Activated CD8-positive, alpha-beta memory T cell treated with anti-CD3 and anti-CD28 coated beads for 1 hour (primary cell): Measurements from ENCODE around the gene RBM19.
"Not testable (repeated sequence)": the region's sequence is repeated elsewhere in the genome, so short reads cannot be mapped to it uniquely, and the experiment has no call there.

Experiments
- DNase-seq, 2 donors: peaks; one replicate each; pipeline ENCODE4 v3.0.0-alpha.2; 2020; ENCODE audit warnings: low read depth in 1 of 2; ENCODE audit errors: extremely low read depth in 1 of 2

The RBM19 gene

GRCh38 chr12:113906411-113907200 lies 59.5 kb downstream of the RBM19 start:
- DNase-seq, result no peak

GRCh38 chr12:113905829-113906228 lies 60.3 kb downstream of the RBM19 start:
- DNase-seq, result no peak

- DNase-seq, result no peak
Measured at GRCh38 chr12:113903381-113903863, 62.7 kb downstream of the RBM19 start.

GRCh38 chr12:113901319-113901718 lies 64.8 kb downstream of the RBM19 start:
- DNase-seq, result not testable (repeated sequence)

GRCh38 chr12:113900716-113901115 lies 65.4 kb downstream of the RBM19 start:
- DNase-seq, result no peak

- no peak for DNase-seq
Measured at GRCh38 chr12:113899561-113900471, 66.3 kb downstream of the RBM19 start.

- DNase-seq, result no peak
Measured at GRCh38 chr12:113899042-113899560, 67.0 kb downstream of the RBM19 start.

GRCh38 chr12:113898466-113898865 lies 67.7 kb downstream of the RBM19 start:
- no peak for DNase-seq

GRCh38 chr12:113897406-113897805 lies 68.7 kb downstream of the RBM19 start:
- DNase-seq, result no peak

GRCh38 chr12:113896841-113897240 lies 69.3 kb downstream of the RBM19 start:
- DNase-seq, result no peak

- DNase-seq, result no peak
Measured at GRCh38 chr12:113896194-113896593, 69.9 kb downstream of the RBM19 start.

GRCh38 chr12:113895176-113895575 lies 70.9 kb downstream of the RBM19 start:
- DNase-seq, result no peak

GRCh38 chr12:113894697-113895096 lies 71.4 kb downstream of the RBM19 start:
- no peak for DNase-seq

- DNase-seq, result no peak
Measured at GRCh38 chr12:113893221-113893620, 72.9 kb downstream of the RBM19 start.

GRCh38 chr12:113892556-113892955 lies 73.6 kb downstream of the RBM19 start:
- no peak for DNase-seq

- DNase-seq, result no peak
Measured at GRCh38 chr12:113891739-113892520, 74.2 kb downstream of the RBM19 start.

GRCh38 chr12:113891167-113891692 lies 74.9 kb downstream of the RBM19 start:
- no peak for DNase-seq

- no peak for DNase-seq
Measured at GRCh38 chr12:113889891-113890581, 76.1 kb downstream of the RBM19 start.

- no peak for DNase-seq
Measured at GRCh38 chr12:113889076-113889475, 77.0 kb downstream of the RBM19 start.

GRCh38 chr12:113888435-113888834 lies 77.7 kb downstream of the RBM19 start:
- no peak for DNase-seq
